OCI-LY7 (cell line): ENCODE measurements around the gene PLCG1. TPM values are rescaled to one million over a fixed set of nuclear protein-coding genes. Genes with fewer than 3 reads are reported as not detected.

Source experiments
- BruUV-seq: library from RNA; stranded (reverse); fragments of 400-500 nt; replicated peaks from 2 replicates; lab custom pipeline; 2021; lab: Mats Ljungman, UMichigan
- CTCF ChIA-PET: fragments of 300-600 bp; sonication (Branson Sonifier 250); formaldehyde crosslinking; loops from one replicate; lab custom pipeline; 2022; ENCODE audit warnings: antibody characterized with exemption; ENCODE audit not compliant: unreplicated experiment; lab: Charles Lee
- POLR2A ChIA-PET: fragments of 300-600 bp; sonication (Branson Sonifier 250); formaldehyde crosslinking; loops from one replicate; lab custom pipeline; 2022; ENCODE audit warnings: antibody characterized with exemption; lab: Charles Lee
- DNase-seq: peaks from one replicate; pipeline ENCODE4 v3.0.0-alpha.2; 2015; ENCODE audit warnings: low spot score
- H2AFZ ChIP-seq: fragments of 200-600 bp; sonication (generic), shearing (Covaris generic); 2 replicates; pipeline ENCODE4 v1.6.1; 2014; ENCODE audit warnings: mild to moderate bottlenecking, antibody characterized with exemption, low read length, moderate library complexity
- H3K27ac ChIP-seq: fragments of 200-600 bp; sonication (generic); 2 replicates; pipeline ENCODE4 v1.5.1; 2014; ENCODE audit warnings: mixed run types, low read depth, mild to moderate bottlenecking, moderate library complexity, low read length, inconsistent platforms; ENCODE audit not compliant: poor library complexity, severe bottlenecking
- H3K36me3 ChIP-seq: fragments of 200-600 bp; sonication (generic); 2 replicates; pipeline ENCODE4 v1.6.1; 2014; ENCODE audit warnings: mild to moderate bottlenecking, antibody characterized with exemption, low read length, moderate library complexity, mixed read lengths; ENCODE audit not compliant: insufficient read depth
- H3K4me1 ChIP-seq: fragments of 200-600 bp; sonication (generic); 2 replicates; pipeline ENCODE4 v1.5.1; 2014; ENCODE audit warnings: mild to moderate bottlenecking, low read length; ENCODE audit not compliant: insufficient read depth, poor library complexity, severe bottlenecking
- H3K4me2 ChIP-seq: fragments of 200-600 bp; sonication (generic); 2 replicates; pipeline ENCODE4 v1.6.1; 2014; ENCODE audit warnings: mild to moderate bottlenecking, low read length
- H3K4me3 ChIP-seq: fragments of 200-600 bp; sonication (generic); 2 replicates; pipeline ENCODE4 v1.5.1; 2014; ENCODE audit warnings: mild to moderate bottlenecking, low read depth, low read length; ENCODE audit not compliant: poor library complexity, severe bottlenecking
- H3K79me2 ChIP-seq: fragments of 200-600 bp; sonication (generic); 2 replicates; pipeline ENCODE4 v1.6.1; 2016; ENCODE audit warnings: low read depth, mild to moderate bottlenecking, low read length, moderate library complexity, mixed read lengths; ENCODE audit not compliant: insufficient read depth
- H3K9me2 ChIP-seq: fragments of 200-600 bp; sonication (generic); 2 replicates; pipeline ENCODE4 v1.6.1; 2016; ENCODE audit warnings: mild to moderate bottlenecking, low read length, mixed read lengths; ENCODE audit not compliant: insufficient read depth
- H3K9me3 ChIP-seq: fragments of 200-600 bp; sonication (generic); 2 replicates; pipeline ENCODE4 v1.6.1; 2014; ENCODE audit warnings: mild to moderate bottlenecking, mixed run types, low read length, mixed read lengths
- H4K20me1 ChIP-seq: fragments of 200-600 bp; sonication (generic); 2 replicates; pipeline ENCODE4 v1.6.1; 2014; ENCODE audit warnings: mild to moderate bottlenecking, antibody characterized with exemption, low read length, moderate library complexity, mixed read lengths; ENCODE audit not compliant: insufficient read depth
- EZH2phosphoT487 ChIP-seq: fragments of 200-600 bp; sonication (generic); IDR thresholded peaks from 2 replicates; pipeline ENCODE4 v1.6.1; 2018; ENCODE audit warnings: low read depth, borderline replicate concordance, mild to moderate bottlenecking, mixed run types, antibody characterized with exemption, low read length, moderate library complexity, mixed read lengths
- intact Hi-C: fragments of 100-400 bp; cut with micrococcal nuclease; formaldehyde crosslinking; loops from one replicate; pipeline ENCODE4 v1.10.0; 2022; ENCODE audit not compliant: unreplicated experiment
- total RNA-seq, 2 experiments: library from RNA; depleted of rRNA in 1 of 2; stranded (reverse); fragments of >200 nt in 1 of 2; shearing (Covaris generic) in 1 of 2; gene quantifications; 2 replicates each; pipeline ENCODE4 v1.2.3, GENCODE V29; 2014 to 2022
- TF ChIP-seq, protein P1 (sequence below): fragments of 200-600 bp; sonication (generic); conservative IDR thresholded peaks from 2 replicates; pipeline ENCODE4 v1.5.1; 2014; ENCODE audit warnings: mild to moderate bottlenecking, antibody characterized with exemption, low read length, moderate library complexity, mixed read lengths

The PLCG1 gene
- total RNA-seq, 2 experiments from 2014 or later, result 103 to 121 TPM

GRCh38 chr20:41187668-41188067, 50.3 kb downstream of the PLCG1 start:
- no peaks in the 10 kb centered on the region for H4K20me1 ChIP-seq
- H2AFZ ChIP-seq, result no peak overlapping the region
- H3K36me3 ChIP-seq, result no peaks in the 10 kb centered on the region
- ChIA-PET CTCF (no interaction called here), POLR2A (interaction anchor here (0.6 kb wide), 1 partner anchor 76 kb away, joined by 6 read pairs; no protein-coding TSS in a partner anchor)
- no peak for DNase-seq
- no TSS peak for BruUV-seq
- H3K4me1 ChIP-seq, result no peaks in the 10 kb centered on the region
- intact Hi-C loops, result no loop called here
- H3K4me3 ChIP-seq, result no peak overlapping the region
- no peak overlapping the region for H3K4me2 ChIP-seq
- no peak overlapping the region for H3K27ac ChIP-seq
- H3K79me2 ChIP-seq, result no peaks in the 10 kb centered on the region
- no peaks in the 10 kb centered on the region for H3K9me2 ChIP-seq
- H3K9me3 ChIP-seq, result peaks cover 27% of the 10 kb centered on the region; the same call in 1 of the 2 replicates
- TF ChIP-seq, protein P1, sequence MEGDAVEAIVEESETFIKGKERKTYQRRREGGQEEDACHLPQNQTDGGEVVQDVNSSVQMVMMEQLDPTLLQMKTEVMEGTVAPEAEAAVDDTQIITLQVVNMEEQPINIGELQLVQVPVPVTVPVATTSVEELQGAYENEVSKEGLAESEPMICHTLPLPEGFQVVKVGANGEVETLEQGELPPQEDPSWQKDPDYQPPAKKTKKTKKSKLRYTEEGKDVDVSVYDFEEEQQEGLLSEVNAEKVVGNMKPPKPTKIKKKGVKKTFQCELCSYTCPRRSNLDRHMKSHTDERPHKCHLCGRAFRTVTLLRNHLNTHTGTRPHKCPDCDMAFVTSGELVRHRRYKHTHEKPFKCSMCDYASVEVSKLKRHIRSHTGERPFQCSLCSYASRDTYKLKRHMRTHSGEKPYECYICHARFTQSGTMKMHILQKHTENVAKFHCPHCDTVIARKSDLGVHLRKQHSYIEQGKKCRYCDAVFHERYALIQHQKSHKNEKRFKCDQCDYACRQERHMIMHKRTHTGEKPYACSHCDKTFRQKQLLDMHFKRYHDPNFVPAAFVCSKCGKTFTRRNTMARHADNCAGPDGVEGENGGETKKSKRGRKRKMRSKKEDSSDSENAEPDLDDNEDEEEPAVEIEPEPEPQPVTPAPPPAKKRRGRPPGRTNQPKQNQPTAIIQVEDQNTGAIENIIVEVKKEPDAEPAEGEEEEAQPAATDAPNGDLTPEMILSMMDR, result no peak
- no peak for TF ChIP-seq EZH2phosphoT487

- ChIA-PET CTCF (no interaction called here), POLR2A (no interaction called here)
- BruUV-seq, result no TSS peak
- Histone ChIP-seq H3K4me2 (no peak overlapping the region), H3K4me1 (no peaks in the 10 kb centered on the region), H3K9me2 (no peaks in the 10 kb centered on the region), H3K4me3 (no peak overlapping the region), H2AFZ (no peak overlapping the region), H3K27ac (no peak overlapping the region), H3K9me3 (peaks cover 27% of the 10 kb centered on the region; the same call in 1 of the 2 replicates), H3K79me2 (no peaks in the 10 kb centered on the region), H3K36me3 (no peaks in the 10 kb centered on the region), H4K20me1 (no peaks in the 10 kb centered on the region)
- intact Hi-C loops, result no loop called here
- DNase-seq, result no peak
- TF ChIP-seq, protein P1, result no peak
- no peak for TF ChIP-seq EZH2phosphoT487
Measured at GRCh38 chr20:41191562-41192500, 54.5 kb downstream of the PLCG1 start.

DNA sequence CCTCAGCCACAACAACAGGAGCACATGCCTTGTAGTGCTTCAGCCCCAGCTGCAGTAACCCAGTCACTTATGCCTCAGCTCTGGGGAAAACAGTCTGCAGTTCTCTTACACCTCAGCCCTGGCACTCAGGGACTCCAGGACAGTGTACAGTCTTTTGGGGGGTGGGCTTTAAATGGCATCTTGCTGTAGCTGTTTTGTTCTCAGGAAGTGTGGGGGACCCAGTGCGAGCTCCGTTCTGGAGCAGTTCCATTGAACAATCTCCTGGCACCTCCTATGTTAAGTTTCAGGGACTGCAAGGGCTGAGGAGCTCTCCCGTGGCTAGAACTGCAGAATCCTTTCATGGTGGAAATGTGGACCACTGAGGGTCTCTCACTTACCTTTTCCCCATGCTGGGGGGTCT, 55.2 kb downstream of the PLCG1 start:
- ChIA-PET POLR2A (interaction anchor here (0.6 kb wide), 1 partner anchor 202 kb away, joined by 3 read pairs; no protein-coding TSS in a partner anchor), CTCF (no interaction called here)
- Histone ChIP-seq H3K27ac (no peak overlapping the region), H3K36me3 (no peaks in the 10 kb centered on the region), H3K79me2 (no peaks in the 10 kb centered on the region), H3K9me2 (no peaks in the 10 kb centered on the region), H3K4me3 (no peak overlapping the region), H3K4me1 (no peaks in the 10 kb centered on the region), H3K4me2 (no peak overlapping the region), H4K20me1 (no peaks in the 10 kb centered on the region), H2AFZ (no peak overlapping the region), H3K9me3 (peaks cover 24% of the 10 kb centered on the region; the same call in 1 of the 2 replicates)
- DNase-seq, result no peak
- no peak for TF ChIP-seq EZH2phosphoT487
- TF ChIP-seq, protein P1, result no peak
- BruUV-seq, result no TSS peak
- intact Hi-C loops, result no loop called here
